Mesenchymal stem cell (in vitro differentiated cells and primary cell): Measurements from ENCODE around the gene CEP55.
A peak's percentile ranks its signal among the peaks of the same experiment; 100 is the strongest.

Source experiments
- DNase-seq: peaks from one replicate; pipeline ENCODE4 v3.0.0-alpha.2; 2013
- H2AFZ ChIP-seq: one replicate; pipeline ENCODE4 v1.6.1; 2013; ENCODE audit warnings: low read depth, mild to moderate bottlenecking, control low read depth, inconsistent platforms, low read length, moderate library complexity
- H2AK5ac ChIP-seq: 2 replicates; pipeline ENCODE4 v1.6.1; 2013; ENCODE audit warnings: low read length, moderate library complexity, mild to moderate bottlenecking, inconsistent platforms; ENCODE audit not compliant: severe bottlenecking
- H2BK120ac ChIP-seq: one replicate; pipeline ENCODE4 v1.6.1; 2013; ENCODE audit warnings: low read depth, mild to moderate bottlenecking, inconsistent platforms, low read length, moderate library complexity
- H2BK12ac ChIP-seq, 2 experiments: one replicate each; pipeline ENCODE4 v1.6.1; 2013; ENCODE audit warnings: inconsistent platforms in 2 of 2, low read length in 2 of 2, mild to moderate bottlenecking in 2 of 2, moderate library complexity in 2 of 2, control low read depth in 1 of 2
- H2BK15ac ChIP-seq: one replicate; pipeline ENCODE4 v1.6.1; 2013; ENCODE audit warnings: mild to moderate bottlenecking, low read depth, inconsistent platforms; ENCODE audit not compliant: poor library complexity, severe bottlenecking
- H2BK5ac ChIP-seq: 2 replicates; pipeline ENCODE4 v1.6.1; 2013; ENCODE audit warnings: low read depth, mild to moderate bottlenecking, low read length, control low read depth, inconsistent platforms; ENCODE audit not compliant: poor library complexity, severe bottlenecking
- H3K14ac ChIP-seq, 2 experiments: one replicate each; pipeline ENCODE4 v1.6.1; 2013; ENCODE audit warnings: inconsistent platforms in 2 of 2, low read length in 2 of 2, control low read depth in 1 of 2, mild to moderate bottlenecking in 1 of 2, moderate library complexity in 1 of 2
- H3K18ac ChIP-seq, 2 experiments: one replicate each; pipeline ENCODE4 v1.6.1; 2013; ENCODE audit warnings: inconsistent platforms in 2 of 2, low read length in 2 of 2, control low read depth in 1 of 2, low read depth in 1 of 2, mild to moderate bottlenecking in 1 of 2
- H3K23ac ChIP-seq, 2 experiments: one replicate each; pipeline ENCODE4 v1.6.1; 2013; ENCODE audit warnings: inconsistent platforms in 2 of 2, low read length in 2 of 2, mild to moderate bottlenecking in 2 of 2, moderate library complexity in 2 of 2, control low read depth in 1 of 2
- H3K27ac ChIP-seq: 2 replicates; pipeline ENCODE4 v1.5.1; 2013; ENCODE audit warnings: mild to moderate bottlenecking, moderate library complexity, low read length, control low read depth, inconsistent platforms; ENCODE audit not compliant: poor library complexity, severe bottlenecking
- H3K27me3 ChIP-seq, 2 experiments: 2 replicates each; pipeline versions ENCODE4 v1.6.1 to v1.7.0; 2013; ENCODE audit warnings: low read length in 2 of 2, mild to moderate bottlenecking in 2 of 2, moderate library complexity in 2 of 2, control low read depth in 1 of 2, inconsistent platforms in 1 of 2; ENCODE audit not compliant: control insufficient read depth in 1 of 2, insufficient read depth in 1 of 2
- H3K36me3 ChIP-seq, 2 experiments: 2 replicates each; pipeline versions ENCODE4 v1.6.1 to v1.7.0; 2013; ENCODE audit warnings: low read length in 2 of 2, control low read depth in 1 of 2, inconsistent platforms in 1 of 2, low read depth in 1 of 2, mild to moderate bottlenecking in 1 of 2; ENCODE audit not compliant: insufficient read depth in 2 of 2, control insufficient read depth in 1 of 2
- H3K4ac ChIP-seq, 2 experiments: one replicate each; pipeline ENCODE4 v1.6.1; 2013; ENCODE audit warnings: inconsistent platforms in 2 of 2, low read length in 2 of 2, mild to moderate bottlenecking in 2 of 2, moderate library complexity in 2 of 2, control low read depth in 1 of 2, low read depth in 1 of 2
- H3K4me1 ChIP-seq: 2 replicates; pipeline ENCODE4 v1.6.1; 2013; ENCODE audit warnings: low read depth, low read length, control low read depth; ENCODE audit not compliant: control insufficient read depth, insufficient read depth
- H3K4me2 ChIP-seq: 2 replicates; pipeline ENCODE4 v1.6.1; 2013; ENCODE audit warnings: low read length, mild to moderate bottlenecking, inconsistent platforms; ENCODE audit not compliant: poor library complexity, severe bottlenecking
- H3K4me3 ChIP-seq, 2 experiments: 2 replicates each; pipeline versions ENCODE4 v1.5.1 to v1.7.0; 2013; ENCODE audit warnings: low read length in 2 of 2, mild to moderate bottlenecking in 2 of 2, control low read depth in 1 of 2, low read depth in 1 of 2; ENCODE audit not compliant: insufficient read depth in 1 of 2
- H3K79me1 ChIP-seq: replicated peaks from 2 replicates; pipeline ENCODE4 v1.6.1; 2013; ENCODE audit warnings: mild to moderate bottlenecking, control low read depth, low read length, inconsistent platforms; ENCODE audit not compliant: poor library complexity, severe bottlenecking
- H3K9ac ChIP-seq: 2 replicates; pipeline ENCODE4 v1.7.0; 2013; ENCODE audit warnings: mild to moderate bottlenecking, low read length, moderate library complexity
- H3K9me3 ChIP-seq: 2 replicates; pipeline ENCODE4 v1.7.0; 2013; ENCODE audit warnings: mild to moderate bottlenecking, low read length; ENCODE audit not compliant: control insufficient read depth
- H4K8ac ChIP-seq: one replicate; pipeline ENCODE4 v1.6.1; 2013; ENCODE audit warnings: inconsistent platforms, mild to moderate bottlenecking, low read length, moderate library complexity
- H4K91ac ChIP-seq: one replicate; pipeline ENCODE4 v1.6.1; 2013; ENCODE audit warnings: mild to moderate bottlenecking, low read length, inconsistent platforms
- WGBS: methylation state at CpG from one replicate; pipeline ENCODE4 v1.1.7; 2013; ENCODE audit warnings: mixed read lengths; 5-methylcytosine and 5-hydroxymethylcytosine counted together

Gene CEP55

DNA sequence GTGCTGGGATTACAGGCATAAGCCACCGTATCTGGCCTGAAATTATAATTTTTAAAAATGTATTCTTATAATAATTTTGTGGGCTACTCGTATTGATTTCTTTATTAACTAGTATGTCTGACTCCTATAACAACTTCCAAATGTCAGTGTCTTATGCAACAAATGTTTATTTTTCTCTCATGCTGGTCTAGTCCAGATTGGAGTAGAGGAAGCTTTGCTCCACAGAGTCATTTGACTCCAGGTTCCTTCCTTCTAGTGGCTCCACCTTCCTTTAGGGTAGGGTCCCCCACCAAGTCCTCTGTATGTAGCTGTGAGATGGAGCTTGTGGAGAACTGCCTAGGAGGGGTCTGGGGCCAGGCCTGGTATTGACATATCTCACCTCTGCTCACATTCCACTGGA is 8.7 kb downstream of the CEP55 start:
- DNase-seq = no peak
- Histone ChIP-seq H3K14ac (no peak overlapping the region), H4K8ac (no peak overlapping the region), H3K9ac (no peak overlapping the region), H3K27ac (no peak overlapping the region), H3K4me1 (no peaks in the 10 kb centered on the region), H2BK12ac (no peak overlapping the region), H2AK5ac (no peak overlapping the region), H3K18ac (no peak overlapping the region), H3K9me3 (no peaks in the 10 kb centered on the region), H3K4me3 (no peak overlapping the region), H3K4me2 (no peak overlapping the region), H2BK15ac (no peak overlapping the region), H2BK5ac (no peak overlapping the region), H4K91ac (no peak overlapping the region), H2BK120ac (no peak overlapping the region), H3K23ac (no peak overlapping the region), H3K36me3 (no peaks in the 10 kb centered on the region), H2AFZ (no peak overlapping the region), H3K27me3 (no peaks in the 10 kb centered on the region), H3K4ac (no peak overlapping the region), H3K79me1 (peaks cover 3% of the 10 kb centered on the region)
- WGBS = no CpG with 5 or more reads among the region's 2 CpGs

DNA sequence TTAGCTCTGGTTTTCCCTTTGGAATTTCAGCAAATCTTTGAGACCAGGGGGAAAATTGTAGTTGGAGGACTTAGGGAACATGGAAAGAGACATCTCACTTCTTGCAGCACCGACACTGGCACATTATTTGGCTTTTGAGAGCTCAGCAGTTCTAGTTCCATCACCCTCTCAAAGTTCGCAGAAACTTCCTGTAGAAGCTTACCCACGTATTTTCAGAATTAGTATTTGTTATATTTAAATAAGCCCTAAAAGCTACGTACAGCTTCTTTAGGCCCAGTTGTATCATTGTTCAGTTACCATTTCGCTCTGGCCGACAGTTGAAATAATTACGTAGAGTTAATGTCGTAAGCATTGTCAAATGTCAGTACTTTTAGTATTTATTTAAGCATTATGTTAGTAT is 13.4 kb downstream of the CEP55 start:
- Histone ChIP-seq H3K27me3 (no peaks in the 10 kb centered on the region), H2BK120ac (no peak overlapping the region), H3K23ac (no peak overlapping the region), H3K14ac (no peak overlapping the region), H2BK15ac (no peak overlapping the region), H3K9ac (no peak overlapping the region), H3K4me3 (no peak overlapping the region), H2BK12ac (no peak overlapping the region), H4K8ac (no peak overlapping the region), H3K36me3 (no peaks in the 10 kb centered on the region), H2AK5ac (no peak overlapping the region), H3K79me1 (peaks cover 5% of the 10 kb centered on the region), H2AFZ (no peak overlapping the region), H4K91ac (no peak overlapping the region), H3K18ac (no peak overlapping the region), H3K4me1 (no peaks in the 10 kb centered on the region), H2BK5ac (no peak overlapping the region), H3K4me2 (no peak overlapping the region), H3K9me3 (no peaks in the 10 kb centered on the region), H3K4ac (no peak overlapping the region), H3K27ac (no peak overlapping the region)
- 100% methylated on average over 4 of the region's 8 CpGs for WGBS
- no peak for DNase-seq

DNA sequence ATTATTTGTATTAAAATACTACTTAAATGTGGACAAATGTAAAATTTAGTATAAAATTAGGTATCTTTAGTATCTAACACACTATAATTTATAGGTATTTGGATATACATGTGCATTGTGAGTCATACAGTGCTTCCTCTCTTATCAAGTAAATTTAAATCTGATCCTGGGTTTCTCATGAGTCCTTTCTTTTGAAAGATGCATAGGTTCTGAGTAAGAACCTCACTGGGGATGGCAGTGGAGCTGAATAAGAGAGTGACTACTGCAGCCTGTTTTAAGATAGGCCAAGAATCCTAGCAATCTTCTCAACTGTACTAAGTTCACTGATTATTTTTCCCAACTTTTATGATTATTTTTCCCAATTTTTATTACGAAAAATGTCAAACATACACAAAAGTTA is 16.2 kb downstream of the CEP55 start:
- Histone ChIP-seq H3K9ac (peak overlapping the region; percentile 43), H2BK5ac (no peak overlapping the region), H3K4ac (no peak overlapping the region), H3K27ac (no peak overlapping the region), H3K18ac (no peak overlapping the region), H3K79me1 (peaks cover 3% of the 10 kb centered on the region), H3K4me3 (no peak overlapping the region), H2BK12ac (no peak overlapping the region), H3K4me1 (no peaks in the 10 kb centered on the region), H3K27me3 (no peaks in the 10 kb centered on the region), H2BK15ac (no peak overlapping the region), H3K23ac (no peak overlapping the region), H2AFZ (no peak overlapping the region), H2AK5ac (no peak overlapping the region), H3K14ac (no peak overlapping the region), H3K9me3 (no peaks in the 10 kb centered on the region), H3K36me3 (no peaks in the 10 kb centered on the region), H4K8ac (no peak overlapping the region), H2BK120ac (no peak overlapping the region), H4K91ac (no peak overlapping the region), H3K4me2 (no peak overlapping the region)
- WGBS = 99% methylated on average over 1 of the region's 1 CpG
- DNase-seq = no peak

DNA sequence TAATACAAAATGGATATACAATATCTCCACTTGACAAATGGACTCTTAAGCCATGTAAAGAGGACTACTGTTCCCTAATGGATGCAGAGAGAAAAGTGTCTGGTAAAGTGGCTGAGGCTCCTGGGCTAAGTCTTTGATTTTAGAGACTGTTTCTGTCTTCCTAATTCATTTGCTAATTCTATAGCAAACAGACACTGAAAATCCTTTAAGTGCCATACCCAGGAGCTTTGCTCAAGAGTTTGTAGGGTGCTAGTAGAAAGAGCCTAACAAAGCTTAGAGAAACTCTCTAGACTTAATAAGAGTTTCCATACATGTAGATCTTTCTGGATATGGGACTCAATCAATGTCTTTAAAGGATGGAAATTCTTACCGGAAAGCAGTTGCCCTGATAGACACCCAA is 16.7 kb downstream of the CEP55 start:
- no peaks in the 10 kb centered on the region for H3K4me1 ChIP-seq
- DNase-seq = no peak
- peak overlapping the region; percentile 43 for H3K9ac ChIP-seq
- no peaks in the 10 kb centered on the region for H3K27me3 ChIP-seq
- H3K36me3 ChIP-seq = no peaks in the 10 kb centered on the region
- H2AFZ ChIP-seq = no peak overlapping the region
- H3K27ac ChIP-seq = no peak overlapping the region
- H3K4me3 ChIP-seq = no peak overlapping the region
- no peak overlapping the region for H2AK5ac ChIP-seq
- no peak overlapping the region for H3K4me2 ChIP-seq
- H2BK120ac ChIP-seq = no peak overlapping the region
- H3K9me3 ChIP-seq = no peaks in the 10 kb centered on the region
- no peak overlapping the region for H3K18ac ChIP-seq
- H3K23ac ChIP-seq = no peak overlapping the region
- H3K79me1 ChIP-seq = peaks cover 5% of the 10 kb centered on the region
- no peak overlapping the region for H3K14ac ChIP-seq
- H2BK15ac ChIP-seq = no peak overlapping the region
- no peak overlapping the region for H4K8ac ChIP-seq
- no peak overlapping the region for H4K91ac ChIP-seq
- H2BK5ac ChIP-seq = no peak overlapping the region
- no peak overlapping the region for H3K4ac ChIP-seq
- WGBS = no CpG with 5 or more reads among the region's 1 CpG
- H2BK12ac ChIP-seq = no peak overlapping the region
